Astrocyte (in vitro differentiated cells and primary cell): Measurements from ENCODE around the gene RAPGEF6.

ENCODE experiments used
- CTCF ChIP-seq: IDR thresholded peaks from 2 replicates; pipeline ENCODE4 v1.5.1; 2011; ENCODE audit warnings: low read depth, mild to moderate bottlenecking, inconsistent platforms, low read length, moderate library complexity; ENCODE audit not compliant: insufficient read depth
- EZH2 ChIP-seq: IDR thresholded peaks from 2 replicates; pipeline ENCODE4 v1.6.1; 2012; ENCODE audit warnings: mild to moderate bottlenecking, low read length, inconsistent platforms; ENCODE audit not compliant: insufficient read depth

GRCh38 chr5:131488463-131488862 is 146.6 kb downstream of the RAPGEF6 start:
- TF ChIP-seq CTCF (no peak), EZH2 (no peak)
